ENCODE results near the gene RBFOX2.

DNA sequence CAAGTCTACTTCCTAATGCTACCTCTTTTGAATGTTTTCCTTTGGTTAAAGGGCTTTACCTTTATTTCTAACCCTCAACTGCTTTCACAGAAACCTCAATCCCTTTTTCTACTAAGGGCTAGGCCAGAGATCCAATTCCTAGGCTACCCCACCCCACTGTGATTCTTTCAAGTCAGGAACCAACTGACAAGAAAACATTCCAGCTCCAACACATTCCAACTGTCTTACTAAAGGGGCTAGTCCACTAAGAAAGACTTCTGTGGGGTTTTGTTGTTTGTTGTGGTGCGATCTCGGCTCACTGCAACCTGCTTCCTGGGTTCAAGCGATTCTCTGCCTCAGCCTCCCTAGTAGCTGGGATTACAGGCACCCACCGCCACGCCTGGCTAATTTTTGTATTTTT, 159.7 kb downstream of the RBFOX2 start:
- TF ChIP-seq, protein P1, sequence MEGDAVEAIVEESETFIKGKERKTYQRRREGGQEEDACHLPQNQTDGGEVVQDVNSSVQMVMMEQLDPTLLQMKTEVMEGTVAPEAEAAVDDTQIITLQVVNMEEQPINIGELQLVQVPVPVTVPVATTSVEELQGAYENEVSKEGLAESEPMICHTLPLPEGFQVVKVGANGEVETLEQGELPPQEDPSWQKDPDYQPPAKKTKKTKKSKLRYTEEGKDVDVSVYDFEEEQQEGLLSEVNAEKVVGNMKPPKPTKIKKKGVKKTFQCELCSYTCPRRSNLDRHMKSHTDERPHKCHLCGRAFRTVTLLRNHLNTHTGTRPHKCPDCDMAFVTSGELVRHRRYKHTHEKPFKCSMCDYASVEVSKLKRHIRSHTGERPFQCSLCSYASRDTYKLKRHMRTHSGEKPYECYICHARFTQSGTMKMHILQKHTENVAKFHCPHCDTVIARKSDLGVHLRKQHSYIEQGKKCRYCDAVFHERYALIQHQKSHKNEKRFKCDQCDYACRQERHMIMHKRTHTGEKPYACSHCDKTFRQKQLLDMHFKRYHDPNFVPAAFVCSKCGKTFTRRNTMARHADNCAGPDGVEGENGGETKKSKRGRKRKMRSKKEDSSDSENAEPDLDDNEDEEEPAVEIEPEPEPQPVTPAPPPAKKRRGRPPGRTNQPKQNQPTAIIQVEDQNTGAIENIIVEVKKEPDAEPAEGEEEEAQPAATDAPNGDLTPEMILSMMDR (IDR thresholded peaks at IDR 0.05), result no peak
- no peak for TF ChIP-seq POLR2A (IDR thresholded peaks at IDR 0.05)

Data from adrenal gland (tissue), 5 donors.